GM11168 (cell line): Measurements from ENCODE around the gene MAPK12.

Experiments
- in situ Hi-C: fragments of 300-500 bp; cut with MboI; formaldehyde crosslinking; loops from one replicate; pipeline ENCODE4 v1.12.0; 2022; ENCODE audit warnings: low sequenced_read_pairs; ENCODE audit not compliant: unreplicated experiment

Gene MAPK12

GRCh38 chr22:50300620-50301257, 39.3 kb upstream of the MAPK12 start:
- in situ Hi-C loops = no loop called here

- in situ Hi-C loops = no loop called here
Measured at GRCh38 chr22:50299785-50300619, 38.5 kb upstream of the MAPK12 start.

- in situ Hi-C loops = no loop called here
Measured at GRCh38 chr22:50298937-50299784, 37.7 kb upstream of the MAPK12 start.

GRCh38 chr22:50298266-50298637, 36.8 kb upstream of the MAPK12 start:
- in situ Hi-C loops = no loop called here

- in situ Hi-C loops = no loop called here
Measured at GRCh38 chr22:50297510-50298265, 36.2 kb upstream of the MAPK12 start.

- in situ Hi-C loops = no loop called here
Measured at GRCh38 chr22:50296658-50297490, 35.4 kb upstream of the MAPK12 start.

GRCh38 chr22:50294319-50294656, 32.8 kb upstream of the MAPK12 start:
- in situ Hi-C loops = loop anchor here (5.0 kb wide), 1 partner anchor 33 kb away; the partner anchor contains the start of gene DENND6B

GRCh38 chr22:50293441-50294318, 32.2 kb upstream of the MAPK12 start:
- in situ Hi-C loops = loop anchor here (5.0 kb wide), 1 partner anchor 34 kb away; the partner anchor contains the start of gene DENND6B

GRCh38 chr22:50292643-50293440, 31.4 kb upstream of the MAPK12 start:
- in situ Hi-C loops = loop anchor here (5.0 kb wide), 1 partner anchor 34 kb away; the partner anchor contains the start of gene DENND6B

GRCh38 chr22:50289942-50290630, 28.6 kb upstream of the MAPK12 start:
- in situ Hi-C loops = loop anchor here (5.0 kb wide), 1 partner anchor 37 kb away; the partner anchor contains the start of gene DENND6B

- in situ Hi-C loops = no loop called here
Measured at GRCh38 chr22:50289151-50289941, 27.9 kb upstream of the MAPK12 start.

- in situ Hi-C loops = no loop called here
Measured at GRCh38 chr22:50287731-50288130, 26.2 kb upstream of the MAPK12 start.

- in situ Hi-C loops = no loop called here
Measured at GRCh38 chr22:50286701-50287318, 25.3 kb upstream of the MAPK12 start.

- in situ Hi-C loops = no loop called here
Measured at GRCh38 chr22:50286275-50286674, 24.8 kb upstream of the MAPK12 start.

GRCh38 chr22:50285568-50286229, 24.2 kb upstream of the MAPK12 start:
- in situ Hi-C loops = no loop called here
